ENCODE results near the gene PLEKHG1.

Gene PLEKHG1

DNA sequence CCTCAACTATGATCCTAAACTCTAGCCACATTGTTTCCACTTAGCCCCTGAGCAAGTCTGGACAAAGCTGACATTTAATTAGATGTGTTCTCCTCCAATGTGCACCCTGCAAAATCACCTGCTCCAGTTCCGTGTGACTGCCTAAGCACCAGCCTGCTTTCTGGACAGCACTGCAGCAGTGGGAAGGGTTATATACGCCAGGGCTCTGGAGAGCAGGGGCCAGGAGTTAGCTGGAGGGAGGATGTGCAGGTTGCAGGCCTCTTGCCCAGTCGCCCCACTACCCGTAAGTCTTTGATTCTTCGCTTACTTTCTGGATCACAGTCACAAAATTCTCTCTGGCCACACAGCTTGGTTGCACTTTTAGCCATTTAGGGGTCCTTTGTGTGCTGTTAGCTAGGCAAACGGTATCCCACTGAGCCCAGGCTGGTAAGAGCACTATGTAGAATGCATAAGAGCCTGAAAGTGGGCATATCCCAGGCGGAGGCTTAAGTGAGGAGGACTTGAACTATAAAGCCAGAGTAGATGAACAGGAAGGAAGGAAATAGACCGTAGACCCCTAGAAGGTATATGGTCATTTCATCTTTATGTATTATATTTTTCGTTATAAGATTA lies 10.7 kb upstream of the PLEKHG1 start:
- in situ Hi-C loops (cut with MboI; ENCODE audit: low sequenced_read_pairs) = no loop called here

DNA sequence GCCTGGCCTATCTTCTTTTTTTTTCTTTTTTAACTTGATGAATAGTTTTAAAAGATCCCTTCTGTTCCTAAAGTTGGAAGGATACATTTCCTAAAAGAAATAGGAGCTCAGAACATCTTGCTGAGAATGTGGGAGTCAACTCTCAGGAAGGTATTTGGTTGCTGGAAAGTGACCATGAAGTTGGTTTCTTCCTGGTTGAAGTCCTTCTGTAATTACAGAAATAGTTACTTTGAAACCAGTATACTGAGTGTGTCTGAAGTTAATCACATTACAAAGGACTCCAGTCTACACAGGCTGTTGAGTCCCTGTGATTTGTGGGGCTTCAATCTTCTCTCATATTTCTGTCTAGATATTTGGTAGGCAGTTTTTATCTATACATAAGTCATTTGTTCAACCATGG lies 9.8 kb upstream of the PLEKHG1 start:
- in situ Hi-C loops (cut with MboI; ENCODE audit: low sequenced_read_pairs) = no loop called here

DNA sequence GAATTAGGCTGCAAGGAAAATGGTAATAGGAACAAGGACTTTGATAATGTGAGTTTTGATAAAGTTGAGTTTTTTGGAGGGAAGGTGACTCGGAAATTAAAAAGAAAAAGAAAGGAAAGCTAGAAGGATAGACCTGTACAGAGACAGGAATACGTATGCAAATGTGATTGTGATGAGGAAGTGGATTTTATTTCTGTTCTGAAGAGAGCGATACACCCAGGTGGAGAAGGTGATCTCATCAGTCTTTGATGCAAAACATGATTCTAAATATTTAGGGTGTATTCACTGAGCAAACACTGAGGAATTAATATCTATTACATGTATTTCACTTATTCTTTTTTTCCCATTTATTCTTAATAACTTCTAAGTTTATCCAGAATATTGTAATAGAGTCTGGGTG lies 9.2 kb upstream of the PLEKHG1 start:
- in situ Hi-C loops (cut with MboI; ENCODE audit: low sequenced_read_pairs) = no loop called here

DNA sequence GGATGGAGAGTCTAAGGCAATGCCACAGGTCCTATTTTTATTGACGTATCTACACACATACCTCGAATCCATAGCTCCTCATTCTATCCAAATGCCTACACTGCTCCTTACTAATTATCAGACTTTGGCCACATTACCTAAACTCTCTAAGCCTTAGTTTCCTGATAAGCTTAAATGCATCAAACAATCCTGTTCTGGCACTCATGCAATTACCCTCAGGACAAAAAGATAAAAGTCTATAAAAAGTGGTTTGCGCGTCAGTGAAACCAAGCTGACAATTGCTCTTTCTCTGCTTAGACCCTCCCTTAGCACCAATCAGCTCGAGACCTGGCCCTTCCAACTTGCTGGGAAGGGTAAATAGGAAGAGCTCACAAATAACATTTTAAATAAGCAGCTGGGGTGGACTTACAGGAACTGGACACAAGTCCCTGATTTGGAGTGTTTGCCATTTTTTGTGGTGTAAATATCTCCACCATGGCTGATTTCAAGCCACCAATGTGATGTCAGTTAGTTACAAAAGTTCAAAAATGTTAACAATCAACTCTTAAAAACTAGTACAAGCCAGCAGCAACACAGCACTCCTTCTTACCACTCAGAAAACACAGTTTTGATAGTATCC lies 7.2 kb upstream of the PLEKHG1 start:
- in situ Hi-C loops (cut with MboI; ENCODE audit: low sequenced_read_pairs) = no loop called here

DNA sequence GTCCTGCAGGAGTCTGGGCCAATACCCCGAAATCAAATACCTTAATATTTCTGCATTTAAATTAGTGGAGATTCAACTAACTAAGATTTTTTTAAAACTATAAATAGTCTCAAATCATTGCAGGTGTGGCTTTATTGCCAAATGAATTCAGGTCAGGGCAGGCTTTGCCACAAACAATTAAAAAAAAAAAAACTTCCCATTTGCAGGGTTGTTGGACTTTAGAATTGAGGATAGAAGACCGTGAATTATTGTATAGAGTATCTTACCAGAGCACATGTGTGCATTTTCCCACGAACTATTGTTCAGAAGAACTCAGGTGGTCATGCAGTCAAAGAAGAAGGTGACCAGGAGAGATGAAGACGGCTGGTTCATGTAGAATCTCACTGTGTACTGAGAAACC lies 6.6 kb upstream of the PLEKHG1 start:
- in situ Hi-C loops (cut with MboI; ENCODE audit: low sequenced_read_pairs) = no loop called here

DNA sequence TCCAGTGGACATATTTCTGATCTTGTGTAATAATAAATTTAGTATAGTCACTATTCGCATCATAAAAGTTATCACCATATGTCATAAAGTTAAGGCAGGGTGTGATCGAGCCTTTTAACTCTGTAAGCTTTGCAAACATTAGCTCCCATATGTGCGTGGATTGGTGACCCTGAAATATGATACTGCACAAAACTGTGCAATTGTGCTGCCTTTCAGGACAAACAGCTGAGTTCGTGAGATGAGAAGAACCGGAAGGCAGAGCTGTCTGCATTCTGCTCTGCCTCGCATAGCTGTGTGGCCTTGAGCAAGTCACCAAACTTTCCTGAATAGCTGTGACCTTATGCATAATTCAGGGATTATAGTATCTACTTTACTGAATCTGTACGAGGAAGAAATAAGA lies 3.2 kb upstream of the PLEKHG1 start:
- in situ Hi-C loops (cut with MboI; ENCODE audit: low sequenced_read_pairs) = no loop called here

DNA sequence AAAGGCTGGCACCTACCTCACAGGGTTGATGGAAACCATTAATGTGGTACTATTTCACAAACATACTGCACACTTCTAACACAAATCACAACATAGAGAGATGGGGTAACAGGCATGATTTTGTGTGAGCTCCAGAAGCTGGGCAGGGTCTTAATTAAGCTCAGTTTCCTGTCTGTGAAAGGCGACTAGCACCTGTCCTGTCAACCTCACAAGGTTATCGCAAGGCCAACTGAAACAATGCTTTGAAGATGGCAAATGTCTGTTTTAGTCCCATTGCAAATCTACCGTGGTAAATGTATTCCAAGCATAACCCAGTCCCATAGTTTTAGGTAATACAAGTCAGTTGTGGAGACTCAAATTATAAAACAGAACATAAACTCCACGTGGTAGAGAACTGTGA lies 1.3 kb upstream of the PLEKHG1 start:
- in situ Hi-C loops (cut with MboI; ENCODE audit: low sequenced_read_pairs) = no loop called here

DNA sequence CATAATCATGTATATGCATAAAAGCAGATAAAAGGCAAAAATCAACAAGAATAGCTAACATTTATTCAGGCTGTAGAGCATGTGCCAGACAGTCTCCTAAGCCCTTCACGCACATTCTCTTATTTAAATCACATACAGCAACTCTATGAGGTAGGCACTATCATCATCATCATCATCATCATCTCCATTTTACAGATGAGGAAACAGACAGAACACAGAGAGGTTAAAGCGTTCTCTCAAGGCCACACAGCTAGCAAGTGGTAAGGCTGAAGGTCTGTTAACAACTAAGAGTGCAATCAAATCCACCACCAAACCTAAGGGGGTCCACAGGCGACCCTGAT lies 857 bp upstream of the PLEKHG1 start:
- in situ Hi-C loops (cut with MboI; ENCODE audit: low sequenced_read_pairs) = no loop called here

DNA sequence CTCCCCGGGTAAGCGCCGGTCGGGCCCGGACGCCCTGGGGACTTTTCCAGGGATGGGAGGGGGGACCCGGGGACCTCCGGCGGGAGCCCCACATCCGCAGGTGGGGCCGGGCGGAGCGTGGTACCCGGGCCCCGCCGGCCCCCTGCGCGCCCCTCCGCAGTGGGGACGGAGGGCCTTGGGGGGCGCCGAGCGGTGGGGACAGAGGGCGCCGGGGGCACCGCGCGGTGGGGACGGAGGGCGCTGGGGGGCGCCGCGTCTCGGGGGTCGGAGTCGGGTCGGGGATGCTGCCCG lies 270 bp downstream of the PLEKHG1 start:
- in situ Hi-C loops (cut with MboI; ENCODE audit: low sequenced_read_pairs) = no loop called here

DNA sequence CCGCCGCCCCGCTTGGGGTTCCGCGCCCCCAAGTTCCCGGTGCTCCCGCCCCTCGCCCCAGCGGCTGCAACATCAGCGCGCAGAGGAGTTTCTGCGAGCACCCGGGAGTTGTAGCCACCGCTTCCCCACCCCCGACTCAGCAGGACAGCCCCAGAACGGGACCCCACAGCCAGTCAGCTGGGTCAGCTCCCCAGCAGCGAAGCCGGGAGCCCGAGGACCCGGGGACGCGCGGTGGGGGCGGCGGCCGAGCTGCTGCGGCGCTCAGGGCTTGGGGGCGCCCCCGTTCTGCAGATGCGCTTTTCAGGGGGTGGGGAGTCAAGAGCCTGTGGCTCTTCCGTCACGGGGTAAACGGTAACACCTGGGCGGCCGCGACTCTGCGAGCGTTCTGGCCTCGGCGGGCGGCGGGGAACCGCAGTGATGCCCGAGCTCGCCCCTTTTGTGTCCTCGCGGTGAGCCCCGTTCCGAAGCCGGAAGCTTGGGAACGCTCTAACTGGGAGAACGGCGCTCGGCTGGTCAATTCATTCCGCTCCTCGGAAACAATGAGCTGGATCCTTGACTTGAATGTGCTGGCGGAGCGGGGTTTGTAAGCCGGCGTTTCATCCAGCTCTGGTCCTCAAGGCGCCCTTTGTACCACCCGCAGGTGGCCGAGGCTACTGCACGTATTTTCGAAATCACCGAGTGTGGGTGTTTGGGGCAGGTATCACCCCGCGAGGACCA lies 774 bp downstream of the PLEKHG1 start:
- in situ Hi-C loops (cut with MboI; ENCODE audit: low sequenced_read_pairs) = no loop called here

DNA sequence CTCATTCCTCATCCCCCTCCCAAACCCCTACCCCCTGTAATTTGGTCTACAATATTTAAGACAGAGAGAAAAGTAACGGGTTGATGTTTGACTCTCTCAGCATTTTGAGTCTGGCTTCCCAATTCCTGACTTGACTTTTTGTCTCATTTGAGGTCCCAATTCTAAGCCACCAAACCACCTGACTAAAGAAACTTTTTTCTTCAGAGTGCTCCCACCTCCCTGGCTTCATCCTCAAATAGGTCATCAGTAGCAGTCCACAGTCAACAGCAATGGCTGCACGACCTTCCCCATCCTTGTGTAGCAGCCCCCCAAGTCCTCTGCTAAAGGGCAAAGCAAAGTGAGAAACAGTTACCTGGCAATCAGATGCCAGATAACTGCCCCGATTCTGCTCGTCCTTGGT lies 1.8 kb downstream of the PLEKHG1 start:
- in situ Hi-C loops (cut with MboI; ENCODE audit: low sequenced_read_pairs) = no loop called here

DNA sequence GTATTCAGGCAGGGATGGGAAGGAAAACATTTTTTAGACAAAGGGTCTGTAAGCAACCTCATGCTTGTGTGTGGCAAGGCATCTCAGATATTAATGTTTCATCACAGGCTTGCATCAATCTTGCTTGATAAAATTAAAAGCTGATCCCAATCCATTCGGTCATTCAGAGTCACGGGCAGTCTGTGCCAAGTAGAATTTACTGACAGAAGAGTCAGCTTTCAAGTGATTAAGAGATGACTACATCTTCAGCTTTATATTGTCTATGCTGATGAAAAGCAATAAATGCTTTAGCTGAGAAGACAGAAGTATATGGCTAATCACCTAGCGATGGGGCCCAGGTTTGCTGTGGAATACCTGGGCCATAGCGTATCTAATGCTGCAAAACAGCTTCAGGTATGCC lies 3.5 kb downstream of the PLEKHG1 start:
- in situ Hi-C loops (cut with MboI; ENCODE audit: low sequenced_read_pairs) = no loop called here

DNA sequence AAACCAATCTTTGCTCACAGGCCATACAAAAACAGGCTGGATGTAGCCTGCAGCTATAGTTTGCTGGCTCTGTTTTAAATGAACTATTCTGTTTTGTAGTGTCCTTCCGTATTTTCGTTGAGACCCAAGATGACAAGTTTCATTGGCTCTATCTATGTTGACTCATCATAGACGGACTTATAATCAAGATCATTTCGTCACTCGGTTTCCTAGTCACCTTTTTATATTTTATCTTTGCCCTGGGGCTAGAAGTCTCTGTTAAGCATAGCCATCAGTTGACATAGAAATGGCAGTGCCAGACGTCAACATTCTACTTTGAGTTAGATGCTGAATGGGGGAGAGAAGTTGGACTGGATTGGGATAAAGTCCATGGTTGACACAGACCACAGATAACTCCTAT lies 4.8 kb downstream of the PLEKHG1 start:
- in situ Hi-C loops (cut with MboI; ENCODE audit: low sequenced_read_pairs) = no loop called here

DNA sequence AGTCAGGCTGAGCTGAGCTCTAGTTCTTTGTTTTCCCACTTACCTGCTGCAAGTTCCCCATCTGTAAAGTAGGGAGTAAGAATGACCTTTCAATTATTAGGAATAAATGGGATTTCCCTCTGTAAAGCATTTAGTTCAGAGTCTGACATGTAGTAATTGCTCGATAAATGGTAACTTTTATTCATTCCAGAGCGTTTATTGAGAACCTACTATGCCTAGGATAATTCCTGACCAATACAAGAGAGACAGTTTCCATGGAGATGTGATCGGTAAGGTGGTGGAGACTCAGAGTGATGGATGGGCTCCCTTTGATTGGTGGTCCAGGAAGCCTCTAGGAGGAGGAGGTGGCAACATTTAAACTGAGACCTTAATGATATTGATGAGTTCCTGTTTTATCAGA lies 5.6 kb downstream of the PLEKHG1 start:
- in situ Hi-C loops (cut with MboI; ENCODE audit: low sequenced_read_pairs) = no loop called here

DNA sequence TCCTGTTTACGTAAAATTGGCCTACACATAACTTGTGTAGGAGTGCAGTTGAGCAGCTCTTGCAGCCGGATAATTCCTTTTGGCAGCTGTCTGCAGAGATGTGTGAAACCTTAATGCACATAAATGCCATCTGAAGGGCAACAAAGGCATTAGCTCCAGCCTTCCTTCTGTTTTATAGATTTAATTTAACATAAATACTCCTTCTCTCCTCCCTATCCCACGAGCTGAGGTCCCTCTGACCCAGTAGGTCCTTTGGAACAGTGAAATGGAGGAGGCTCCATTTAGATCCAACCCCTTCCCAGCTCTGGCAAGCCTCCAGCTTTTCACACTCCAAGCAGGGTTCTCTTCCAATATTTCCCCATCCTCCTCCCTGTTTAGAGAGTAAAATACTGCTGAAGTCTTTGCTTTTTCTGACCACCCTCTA lies 6.5 kb downstream of the PLEKHG1 start:
- in situ Hi-C loops (cut with MboI; ENCODE audit: low sequenced_read_pairs) = no loop called here

DNA sequence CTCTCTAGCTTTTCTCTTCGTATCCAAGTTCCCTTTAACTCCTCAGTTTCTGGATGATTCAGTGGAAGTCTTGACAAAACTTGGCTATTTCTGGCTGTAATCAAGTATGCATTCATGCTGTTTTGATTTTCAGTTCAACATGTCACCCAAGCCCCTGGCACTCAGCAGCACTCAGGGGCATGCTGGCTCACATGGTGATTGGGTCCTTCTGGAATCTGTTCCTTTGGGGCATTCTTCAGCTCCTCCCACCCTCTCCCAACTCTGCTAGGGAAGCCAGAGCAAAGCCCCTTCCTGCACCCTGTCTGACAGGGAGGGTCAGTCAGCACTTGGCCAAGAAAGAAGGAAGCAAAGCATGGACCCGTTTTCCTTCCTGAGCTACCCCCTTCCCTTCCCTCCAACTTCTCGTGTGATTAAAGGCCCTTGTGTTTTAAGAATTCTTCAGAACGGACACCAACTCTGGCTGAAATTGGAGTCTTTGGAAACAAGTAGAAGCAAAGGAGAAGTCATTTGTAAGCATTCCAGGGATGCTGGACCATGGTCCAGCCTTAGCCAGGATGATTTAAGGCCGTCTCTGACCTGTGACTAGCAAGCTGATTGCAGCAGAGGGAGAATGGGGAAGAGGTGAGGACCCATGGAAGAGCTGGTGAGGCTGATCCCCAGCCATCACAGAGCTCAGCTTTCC lies 7.1 kb downstream of the PLEKHG1 start:
- in situ Hi-C loops (cut with MboI; ENCODE audit: low sequenced_read_pairs) = no loop called here

DNA sequence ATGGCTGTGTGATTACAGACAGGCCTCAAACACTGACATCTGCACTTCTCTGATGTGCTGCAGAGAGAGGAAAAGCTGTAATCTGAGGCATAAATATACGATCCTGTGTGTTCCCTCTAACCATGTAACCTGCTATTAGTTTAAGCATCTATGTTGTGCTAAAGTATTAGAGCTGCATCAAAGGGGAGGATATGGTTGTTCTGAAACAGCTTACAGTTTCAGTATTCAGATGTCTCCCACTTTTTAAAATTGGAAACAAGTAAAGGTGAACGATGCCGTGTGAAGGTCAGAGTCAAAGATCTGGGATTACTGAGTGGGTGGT lies 7.6 kb downstream of the PLEKHG1 start:
- in situ Hi-C loops (cut with MboI; ENCODE audit: low sequenced_read_pairs) = no loop called here

DNA sequence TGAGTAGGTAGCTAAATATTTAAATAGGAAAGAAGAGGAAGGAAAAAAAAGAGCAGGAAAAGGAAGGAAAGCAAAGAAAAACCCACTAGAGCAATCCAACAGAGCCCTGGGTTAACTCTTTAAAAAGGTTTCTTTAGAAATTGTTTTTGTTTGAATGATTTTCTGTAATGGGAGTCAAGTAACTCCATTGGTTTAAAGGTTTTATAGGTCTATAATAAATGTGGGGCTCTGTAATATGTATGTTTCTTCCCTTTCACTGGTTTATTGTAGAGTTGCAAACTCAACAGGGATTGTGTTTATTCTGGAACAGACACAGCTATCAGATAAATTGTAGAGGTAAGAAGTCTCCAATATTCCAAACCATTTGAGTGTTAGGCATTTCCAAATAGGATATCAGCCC lies 10.9 kb downstream of the PLEKHG1 start:
- in situ Hi-C loops (cut with MboI; ENCODE audit: low sequenced_read_pairs) = no loop called here

DNA sequence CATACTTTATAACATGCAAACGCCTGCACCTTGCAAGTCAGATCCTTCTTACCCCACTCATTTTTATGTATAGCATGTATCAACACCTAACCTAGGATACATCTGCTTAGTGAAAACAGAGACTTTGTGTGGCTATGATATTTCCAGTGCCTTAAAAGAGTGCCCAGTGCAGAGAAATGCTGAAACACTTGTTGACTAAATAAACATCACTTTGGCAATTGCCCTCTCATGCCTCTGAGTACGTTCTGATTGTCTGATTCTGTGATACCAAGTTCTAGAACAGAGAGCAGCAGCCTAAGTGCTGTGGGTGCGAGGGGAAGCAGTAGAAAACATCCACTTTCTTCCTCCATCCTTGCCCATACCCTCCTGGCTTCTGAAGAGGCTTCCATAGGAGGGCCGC lies 13.6 kb downstream of the PLEKHG1 start:
- in situ Hi-C loops (cut with MboI; ENCODE audit: low sequenced_read_pairs) = no loop called here

DNA sequence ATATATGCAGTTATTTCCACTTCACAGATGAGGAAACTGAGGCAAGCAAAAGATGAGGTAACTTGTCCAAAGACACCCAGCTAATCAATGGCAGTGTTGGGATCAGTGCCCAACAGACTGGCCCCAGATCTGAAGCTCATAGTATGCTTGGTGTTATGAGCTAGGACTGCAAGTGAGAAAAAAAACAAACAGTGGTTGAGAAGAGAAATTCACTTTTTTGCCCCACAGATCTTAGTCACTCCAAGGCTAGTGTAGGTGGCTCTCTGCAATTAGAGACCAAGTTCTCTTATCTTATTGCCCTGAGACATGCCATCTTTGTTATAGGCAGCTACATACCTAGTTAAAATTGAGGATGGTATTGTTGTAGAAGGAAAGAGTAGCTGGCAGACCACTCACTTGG lies 16.3 kb downstream of the PLEKHG1 start:
- in situ Hi-C loops (cut with MboI; ENCODE audit: low sequenced_read_pairs) = no loop called here

DNA sequence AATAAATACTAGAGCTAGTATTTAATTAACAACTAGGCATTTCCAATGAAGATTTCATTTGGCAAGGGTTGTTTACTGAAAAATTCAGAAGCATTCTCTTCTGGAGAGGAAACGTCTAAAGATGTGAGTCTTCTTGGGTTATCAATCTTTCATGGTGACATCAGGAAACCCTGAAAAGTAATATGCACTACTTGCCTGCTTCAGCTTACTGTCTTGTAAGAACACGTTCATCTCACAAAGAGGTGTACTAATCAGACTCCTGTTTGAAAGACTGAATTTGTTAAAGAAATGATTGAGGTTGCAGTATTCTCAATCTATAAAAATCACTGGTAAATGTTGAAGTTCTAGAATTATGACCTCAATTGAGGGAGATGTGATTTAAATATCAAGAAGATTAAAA lies 16.9 kb downstream of the PLEKHG1 start:
- in situ Hi-C loops (cut with MboI; ENCODE audit: low sequenced_read_pairs) = no loop called here

DNA sequence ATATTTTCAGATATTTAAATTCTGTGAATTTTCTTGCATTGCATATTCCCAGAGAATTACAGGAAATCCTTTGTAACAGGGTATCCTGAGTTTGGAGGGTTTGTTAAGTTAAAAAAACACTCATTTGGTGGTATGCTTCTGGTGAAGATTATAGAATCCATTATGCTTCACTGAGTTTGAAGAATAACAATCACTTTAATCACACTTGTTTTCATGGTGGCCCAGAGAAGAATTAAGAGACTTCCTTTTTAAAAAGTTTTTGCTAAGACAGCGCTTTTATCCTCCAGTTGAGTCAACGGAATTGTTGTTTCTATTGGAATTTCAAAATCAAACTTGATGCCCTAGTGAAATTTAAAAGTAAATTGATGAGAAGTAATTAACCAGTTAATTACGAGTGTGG lies 17.4 kb downstream of the PLEKHG1 start:
- in situ Hi-C loops (cut with MboI; ENCODE audit: low sequenced_read_pairs) = no loop called here

Data from HL-60/S4 treated with phorbol 12-myristate 13-acetate at 8.2 ng/mL for 4 days and 3 days (cell line).